ENCODE results near the gene SH3PXD2A.

Gene SH3PXD2A, protein sequence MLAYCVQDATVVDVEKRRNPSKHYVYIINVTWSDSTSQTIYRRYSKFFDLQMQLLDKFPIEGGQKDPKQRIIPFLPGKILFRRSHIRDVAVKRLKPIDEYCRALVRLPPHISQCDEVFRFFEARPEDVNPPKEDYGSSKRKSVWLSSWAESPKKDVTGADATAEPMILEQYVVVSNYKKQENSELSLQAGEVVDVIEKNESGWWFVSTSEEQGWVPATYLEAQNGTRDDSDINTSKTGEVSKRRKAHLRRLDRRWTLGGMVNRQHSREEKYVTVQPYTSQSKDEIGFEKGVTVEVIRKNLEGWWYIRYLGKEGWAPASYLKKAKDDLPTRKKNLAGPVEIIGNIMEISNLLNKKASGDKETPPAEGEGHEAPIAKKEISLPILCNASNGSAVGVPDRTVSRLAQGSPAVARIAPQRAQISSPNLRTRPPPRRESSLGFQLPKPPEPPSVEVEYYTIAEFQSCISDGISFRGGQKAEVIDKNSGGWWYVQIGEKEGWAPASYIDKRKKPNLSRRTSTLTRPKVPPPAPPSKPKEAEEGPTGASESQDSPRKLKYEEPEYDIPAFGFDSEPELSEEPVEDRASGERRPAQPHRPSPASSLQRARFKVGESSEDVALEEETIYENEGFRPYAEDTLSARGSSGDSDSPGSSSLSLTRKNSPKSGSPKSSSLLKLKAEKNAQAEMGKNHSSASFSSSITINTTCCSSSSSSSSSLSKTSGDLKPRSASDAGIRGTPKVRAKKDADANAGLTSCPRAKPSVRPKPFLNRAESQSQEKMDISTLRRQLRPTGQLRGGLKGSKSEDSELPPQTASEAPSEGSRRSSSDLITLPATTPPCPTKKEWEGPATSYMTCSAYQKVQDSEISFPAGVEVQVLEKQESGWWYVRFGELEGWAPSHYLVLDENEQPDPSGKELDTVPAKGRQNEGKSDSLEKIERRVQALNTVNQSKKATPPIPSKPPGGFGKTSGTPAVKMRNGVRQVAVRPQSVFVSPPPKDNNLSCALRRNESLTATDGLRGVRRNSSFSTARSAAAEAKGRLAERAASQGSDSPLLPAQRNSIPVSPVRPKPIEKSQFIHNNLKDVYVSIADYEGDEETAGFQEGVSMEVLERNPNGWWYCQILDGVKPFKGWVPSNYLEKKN

GRCh38 chr10:103855424-103855823, at the start of gene SH3PXD2A:
TSS of gene SH3PXD2A (minus strand) at chr10:103855576. CDS start at chr10:103855266, 310 bp downstream.
- DNase-seq, result no peak

GRCh38 chr10:103901299-103901698, 45.9 kb upstream of the SH3PXD2A start:
- DNase-seq, result no peak

DNA sequence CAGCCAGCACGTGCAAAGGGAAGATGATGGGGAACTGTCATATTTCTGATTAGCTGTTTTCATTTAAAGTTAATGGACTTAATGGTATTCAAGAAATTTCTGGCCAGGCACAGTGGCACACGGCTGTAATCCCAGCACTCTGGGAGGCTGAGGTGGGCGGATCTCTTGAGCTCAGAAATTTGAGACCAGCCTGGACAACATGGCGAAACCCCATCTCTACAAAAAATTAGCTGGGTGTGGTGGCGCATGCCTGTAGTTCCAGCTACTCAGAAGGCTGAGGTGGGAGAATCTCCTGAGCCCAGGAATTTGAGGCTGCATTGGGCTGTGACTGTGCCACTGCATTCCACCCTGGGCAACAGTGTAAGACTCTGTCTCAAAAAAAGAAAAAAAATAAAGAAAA, 43.9 kb upstream of the SH3PXD2A start:
- DNase-seq, result no peak

DNA sequence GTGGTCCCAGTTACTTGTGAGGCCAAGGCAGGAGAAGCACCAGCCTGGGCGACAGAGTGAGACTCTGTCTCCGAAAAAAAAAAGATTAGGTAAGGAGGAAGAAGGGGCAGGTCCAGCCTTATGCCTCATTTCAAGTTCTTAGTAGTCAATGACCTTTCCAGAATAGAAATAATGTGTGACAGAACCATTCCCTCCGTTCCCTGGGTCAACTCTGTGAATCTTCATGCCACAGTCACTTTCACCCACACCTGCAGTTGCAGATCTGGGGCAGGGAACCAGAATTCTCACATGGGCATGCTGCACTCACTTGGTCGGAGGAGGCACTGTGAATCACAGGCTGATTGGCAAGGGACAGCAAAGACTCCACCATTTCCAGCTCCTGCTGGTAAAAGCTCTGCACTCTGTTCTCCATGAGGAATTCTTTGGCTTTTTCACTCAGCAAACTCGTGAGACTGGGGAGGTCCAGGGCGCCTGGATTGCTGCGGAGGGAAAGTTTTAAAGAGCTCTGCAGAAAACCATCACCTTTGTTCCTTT, 41.9 kb upstream of the SH3PXD2A start:
- no peak for DNase-seq

DNA sequence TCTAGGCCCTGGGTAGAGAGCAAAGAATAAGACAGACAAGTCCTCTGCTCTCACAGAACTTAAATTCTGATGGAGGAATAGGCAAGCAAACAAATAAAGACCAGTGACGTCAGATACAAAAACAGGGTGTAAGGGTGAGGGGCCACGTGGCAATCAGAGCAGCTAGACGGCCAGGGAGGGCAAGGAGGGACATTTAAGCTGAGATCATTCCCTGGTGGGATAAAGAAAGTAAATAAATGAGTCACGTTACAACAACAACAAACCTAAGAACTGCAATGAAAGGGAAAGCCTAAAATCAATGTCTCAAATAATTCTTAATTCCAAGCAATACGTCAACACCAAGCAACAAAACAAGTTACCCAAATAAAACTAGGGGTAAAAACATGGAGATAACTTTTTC, 40.8 kb upstream of the SH3PXD2A start:
- no peak for DNase-seq

DNA sequence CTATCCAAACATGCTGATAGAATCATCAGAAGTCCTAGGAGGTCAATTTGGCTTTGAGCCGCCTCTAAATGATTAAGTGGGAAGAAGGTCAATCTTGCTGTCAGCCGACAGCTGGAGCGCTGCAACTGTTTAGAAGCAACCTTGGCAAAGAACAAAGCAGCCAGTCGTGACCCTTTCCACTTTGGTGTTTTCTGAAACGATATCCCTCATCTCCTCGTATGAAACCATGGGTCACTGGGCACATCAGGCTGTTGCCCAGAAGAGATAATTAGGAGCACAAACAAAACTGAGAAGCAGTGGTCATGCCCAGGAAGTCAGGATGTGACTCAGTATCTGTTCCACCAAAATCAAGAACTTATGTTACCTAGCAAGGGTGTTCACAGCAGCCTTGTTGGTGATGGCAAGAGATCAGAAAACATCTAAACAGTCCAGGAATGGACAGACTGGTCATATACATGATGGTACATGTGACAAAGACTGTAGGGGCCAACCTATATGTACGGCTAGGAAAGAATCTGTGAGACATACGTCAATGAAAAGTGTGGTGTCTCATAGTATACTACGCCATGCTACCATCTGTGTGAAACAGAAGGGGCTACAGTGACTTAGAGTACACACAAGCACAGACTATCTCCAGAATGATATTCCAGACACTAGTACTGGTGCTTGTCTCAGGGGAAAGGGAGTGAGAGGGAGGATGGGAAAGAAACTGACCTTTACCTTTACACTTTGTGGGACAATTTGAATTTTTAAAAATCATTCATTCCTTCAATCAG, 40.2 kb upstream of the SH3PXD2A start:
- DNase-seq, result no peak

DNA sequence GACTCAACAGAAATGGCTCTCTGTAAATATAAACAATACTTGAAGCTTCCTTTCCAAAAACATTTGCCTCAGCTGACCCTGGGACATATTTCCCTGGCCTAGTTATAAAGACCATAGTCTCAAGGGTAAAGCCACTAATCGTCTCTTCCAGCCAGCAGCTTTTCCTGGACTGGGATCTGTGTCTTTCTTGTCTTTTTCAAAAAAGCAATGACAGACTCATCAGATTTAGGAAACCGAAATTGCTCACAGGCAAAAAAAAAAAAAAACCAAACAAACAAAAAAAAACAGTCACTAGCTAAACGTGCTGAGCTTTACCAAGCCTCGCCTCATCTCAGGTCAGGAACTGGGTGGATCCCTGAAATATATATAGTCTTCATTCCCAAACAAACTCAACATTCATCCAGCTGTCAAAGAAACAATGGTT, 39.1 kb upstream of the SH3PXD2A start:
- DNase-seq, result no peak

DNA sequence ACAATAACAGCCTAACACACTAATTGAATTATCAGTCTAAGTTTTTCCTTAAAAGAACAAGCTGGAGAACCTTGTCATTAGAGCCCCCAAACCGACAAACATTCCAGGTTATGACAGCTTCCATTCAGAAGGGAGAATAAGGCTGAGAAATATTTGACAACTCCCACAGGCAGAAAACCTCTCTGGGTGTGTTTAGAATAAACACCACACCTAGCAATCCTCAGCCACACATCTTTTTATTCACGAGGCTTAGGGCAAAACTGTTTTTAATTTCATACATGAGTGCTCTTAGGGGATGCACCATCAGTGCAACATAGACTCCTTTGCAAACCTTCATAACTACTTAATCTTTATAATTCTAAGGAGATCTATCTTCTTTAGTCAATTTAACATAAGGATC, 38.4 kb upstream of the SH3PXD2A start:
- no peak for DNase-seq

DNA sequence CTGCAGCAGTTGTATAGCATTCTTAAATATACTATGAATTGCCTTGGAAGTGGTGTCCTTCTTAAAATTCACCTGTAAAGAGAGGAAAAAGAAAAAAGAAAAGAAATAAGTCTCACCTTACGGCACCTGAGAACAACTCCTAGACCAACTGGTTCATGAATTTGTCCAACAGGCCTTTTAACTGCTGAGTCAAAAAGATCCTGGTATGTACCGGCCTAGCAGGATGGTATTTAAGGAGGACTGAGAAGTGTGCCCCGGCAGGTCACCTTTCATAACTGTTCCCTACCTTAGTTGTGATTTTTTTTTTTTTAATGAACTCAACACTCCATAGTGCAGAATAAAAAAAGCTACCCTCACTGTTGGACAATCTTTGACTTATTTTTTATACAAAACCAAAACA, 36.8 kb upstream of the SH3PXD2A start:
- no peak for DNase-seq

GRCh38 chr10:103890688-103891087, 35.3 kb upstream of the SH3PXD2A start:
- no peak for DNase-seq

DNA sequence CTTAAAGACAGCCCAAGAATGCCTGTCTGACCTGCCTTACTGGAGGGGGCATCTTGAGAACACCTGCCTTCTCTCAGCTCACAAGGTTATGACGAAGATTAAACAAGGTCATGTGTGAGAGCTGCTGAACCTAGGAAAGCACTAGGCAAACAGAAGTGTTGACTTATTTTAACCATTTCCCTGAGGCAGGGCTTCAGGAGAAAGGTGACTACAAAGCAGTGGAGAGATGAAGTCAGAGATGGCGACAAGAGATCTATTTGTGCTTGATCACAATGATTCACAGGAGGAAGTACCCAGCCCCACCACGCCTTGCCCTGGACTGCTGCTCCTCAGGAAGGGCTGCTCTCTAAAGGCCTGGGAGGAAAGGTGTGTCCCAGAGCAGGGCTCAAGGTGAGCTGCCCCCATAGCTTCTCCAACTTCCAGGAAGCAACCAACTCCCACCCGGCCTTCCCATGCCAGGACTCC, 34.9 kb upstream of the SH3PXD2A start:
- no peak for DNase-seq

- no peak for DNase-seq
Observed at GRCh38 chr10:103889121-103889720, 33.8 kb upstream of the SH3PXD2A start.

DNA sequence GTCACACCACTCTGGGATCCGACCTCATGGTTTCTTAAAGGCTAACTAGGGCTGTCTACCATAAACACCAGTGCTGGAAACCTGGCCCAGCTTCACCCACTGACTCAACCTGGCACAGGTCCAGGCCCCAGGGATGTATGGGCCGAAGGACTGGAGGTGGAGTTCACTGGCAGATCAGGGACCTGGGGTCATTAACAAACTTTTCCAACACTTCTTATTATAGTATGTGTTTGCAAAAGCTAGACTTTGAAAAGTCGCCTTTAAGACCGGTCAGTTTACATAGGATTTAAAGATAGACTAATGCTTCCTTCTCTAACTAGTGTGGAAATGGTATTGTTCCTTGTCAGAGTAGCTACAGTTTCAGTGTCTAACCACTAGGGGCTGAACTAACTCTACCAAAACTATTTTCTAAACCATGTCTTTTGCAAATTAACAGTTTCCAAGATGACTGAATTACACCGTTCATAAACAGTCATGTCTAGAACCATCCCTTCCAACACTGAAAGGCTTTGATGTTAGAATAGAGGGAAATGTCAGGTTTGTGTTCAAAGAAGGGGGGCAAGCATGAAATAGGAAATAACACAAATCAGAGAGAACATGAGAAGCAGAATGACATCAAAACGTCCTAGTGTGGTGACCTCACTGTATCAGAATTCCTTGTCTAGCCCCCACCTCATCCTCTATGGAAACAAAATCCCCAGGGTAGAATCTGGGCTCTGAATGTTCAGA, 32.9 kb upstream of the SH3PXD2A start:
- DNase-seq, result no peak

DNA sequence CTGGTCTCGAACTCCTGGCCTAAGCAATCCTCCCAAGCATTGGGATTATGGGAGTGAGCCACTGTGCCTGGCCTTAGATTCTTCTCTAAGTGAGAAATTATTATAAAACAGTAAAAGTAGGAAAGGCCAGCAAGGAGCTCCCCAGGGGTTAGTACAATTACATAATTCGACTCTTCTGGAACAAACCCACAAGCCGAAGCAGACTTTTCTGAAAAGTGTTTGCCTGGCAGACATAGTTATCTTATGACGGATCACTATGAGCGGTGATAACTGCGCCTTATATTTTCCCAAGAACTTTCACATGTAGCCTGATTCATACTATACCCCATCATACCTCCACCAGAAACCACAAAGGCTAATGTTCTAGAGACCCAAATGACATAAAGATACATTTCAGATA, 30.2 kb upstream of the SH3PXD2A start:
- DNase-seq, result no peak

DNA sequence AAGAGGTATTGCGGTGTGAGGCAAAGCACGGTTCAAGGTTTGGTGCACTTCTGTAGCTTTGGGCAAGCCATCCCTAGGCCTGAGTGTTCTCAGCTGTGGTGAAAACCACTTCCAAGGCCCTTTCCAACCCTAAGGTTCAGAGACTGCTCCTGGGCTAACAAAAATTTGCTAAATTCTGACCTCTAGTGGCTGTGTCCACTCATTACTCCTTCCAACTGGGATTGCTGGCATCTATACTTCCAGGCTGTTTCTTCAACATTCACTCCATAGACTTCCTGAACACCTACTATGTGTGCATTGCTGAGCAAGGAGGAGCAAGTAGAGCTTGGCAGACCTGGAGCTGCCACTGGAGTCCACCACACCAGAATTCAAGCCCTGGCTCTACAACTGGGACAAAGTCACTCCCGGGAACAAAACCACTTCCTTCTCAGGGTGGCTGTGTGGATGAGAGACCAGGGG, 29.3 kb upstream of the SH3PXD2A start:
- no peak for DNase-seq

DNA sequence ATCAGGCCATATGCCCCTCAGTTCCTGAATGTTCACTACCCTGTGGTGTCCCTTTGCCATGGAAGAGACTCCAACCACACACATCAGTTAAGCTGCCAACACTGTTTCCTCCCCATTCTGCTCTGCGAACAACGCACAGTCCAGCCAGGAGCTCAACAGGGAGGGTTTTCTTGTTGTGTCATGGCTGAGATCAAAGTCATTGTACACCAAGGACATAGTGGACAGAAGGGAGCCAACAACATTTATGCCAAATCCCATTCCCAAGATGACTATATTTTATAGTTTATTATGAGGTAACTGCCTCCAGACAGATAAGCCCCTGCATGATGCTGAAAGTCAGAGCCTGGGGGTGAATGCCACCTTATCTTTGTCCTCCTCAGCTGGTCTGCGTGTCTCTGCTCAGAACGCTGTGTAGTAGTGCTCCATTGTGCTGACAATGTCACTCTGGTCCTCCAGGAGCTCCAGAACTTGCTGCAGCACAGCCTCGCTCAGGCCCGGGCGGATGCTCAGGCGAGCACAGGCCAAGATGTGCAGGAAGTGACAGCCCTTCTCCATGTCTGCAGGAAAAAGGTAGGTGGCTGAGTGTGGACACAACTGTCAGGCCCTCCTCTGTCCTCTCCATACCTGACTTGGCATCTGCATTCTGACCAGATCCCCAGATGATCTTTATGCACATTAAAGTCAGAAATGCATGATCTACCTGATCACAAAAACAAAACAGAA, 27.1 kb upstream of the SH3PXD2A start:
- no peak for DNase-seq

DNA sequence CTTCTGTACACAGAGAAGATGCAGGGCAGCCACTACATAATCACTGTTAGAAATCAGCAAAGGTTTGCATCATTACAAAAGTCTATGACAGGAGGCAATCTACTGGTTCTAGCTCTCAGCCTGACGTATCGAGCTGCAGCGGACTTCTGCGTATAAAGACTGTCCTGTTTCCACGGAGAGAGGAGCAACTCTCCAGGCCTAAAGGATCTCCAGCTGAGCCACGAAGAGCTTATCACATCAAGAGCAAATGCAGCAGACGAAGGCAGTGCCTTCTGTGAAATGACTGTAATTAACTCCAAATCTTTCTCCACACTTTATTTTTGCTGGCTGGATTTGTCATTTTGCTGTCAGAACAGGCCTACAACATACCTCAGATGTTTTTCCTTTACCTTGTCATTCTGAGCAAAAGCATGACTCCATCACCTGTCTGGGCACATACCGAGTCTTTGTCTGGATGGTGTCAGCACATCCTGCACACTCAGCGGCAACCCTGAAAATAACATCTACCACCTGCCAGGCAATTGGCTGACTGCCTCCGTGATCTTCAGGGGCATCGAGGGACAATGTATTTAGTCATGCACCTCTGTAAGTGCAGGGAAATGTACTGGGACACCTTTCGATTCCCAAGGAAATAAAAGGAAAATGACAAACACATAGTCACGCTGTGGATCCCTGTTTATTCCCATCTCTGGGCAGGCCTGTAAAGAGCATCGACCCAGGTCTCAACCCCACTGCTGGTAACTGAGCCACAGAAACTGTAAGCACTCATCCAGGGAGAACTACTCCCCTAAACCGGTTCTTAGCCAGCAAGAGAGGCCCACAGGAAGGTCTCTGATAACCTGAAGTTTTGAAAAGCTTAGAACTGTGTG, 26.3 kb upstream of the SH3PXD2A start:
- no peak for DNase-seq

GRCh38 chr10:103879831-103880230, 24.5 kb upstream of the SH3PXD2A start:
- no peak for DNase-seq

GRCh38 chr10:103879409-103879808, 24.0 kb upstream of the SH3PXD2A start:
- no peak for DNase-seq

Measured in activated CD4-positive, CD25-positive, alpha-beta regulatory T cell (primary cell).